Natural killer cell (primary cell): ENCODE results near the gene CFAP61. TPM values are rescaled to one million over a fixed set of nuclear protein-coding genes. Genes with fewer than 3 reads are reported as not detected.

Experiments
- ATAC-seq, 3 donors: fragments of 150-1000 bp in 2 of 3; fragments of 200-7000 bp in 1 of 3; cut with Tn5 transposase; 1 replicate in 1 of 3; 2 replicates in 2 of 3; pipeline ENCODE4 v1.10.0; 2021; ENCODE audit warnings: mild to moderate bottlenecking in 2 of 3, moderate library complexity in 2 of 3
- DNase-seq, 2 donors: peaks; one replicate each; pipeline versions ENCODE4 v3.0.0 to v3.0.0-alpha.2; 2013 to 2021; ENCODE audit warnings: mixed read lengths in 1 of 2
- H3K27ac ChIP-seq: one replicate; pipeline ENCODE4 v1.5.1; 2013; ENCODE audit warnings: mild to moderate bottlenecking, low read length
- H3K27me3 ChIP-seq: one replicate; pipeline ENCODE4 v1.6.1; 2013; ENCODE audit warnings: low read length; ENCODE audit not compliant: control insufficient read depth, insufficient read depth
- H3K36me3 ChIP-seq: one replicate; pipeline ENCODE4 v1.6.1; 2013; ENCODE audit warnings: low read length; ENCODE audit not compliant: control insufficient read depth, insufficient read depth
- H3K4me1 ChIP-seq: one replicate; pipeline ENCODE4 v1.6.1; 2013; ENCODE audit warnings: low read length; ENCODE audit not compliant: control insufficient read depth, insufficient read depth
- H3K4me3 ChIP-seq: one replicate; pipeline ENCODE4 v1.5.1; 2013; ENCODE audit warnings: low read length
- H3K9me3 ChIP-seq: one replicate; pipeline ENCODE4 v1.6.1; 2013; ENCODE audit warnings: low read length; ENCODE audit not compliant: control insufficient read depth, insufficient read depth
- H3K27ac Mint-ChIP-seq, 2 donors: one replicate each; pipeline ENCODE4 v1.8.0; 2022; ENCODE audit warnings: mild to moderate bottlenecking in 2 of 2, mixed read lengths in 2 of 2, moderate library complexity in 1 of 2
- H3K27me3 Mint-ChIP-seq, 2 donors: one replicate each; pipeline ENCODE4 v1.8.0; 2022; ENCODE audit warnings: low read depth in 2 of 2, mixed read lengths in 2 of 2
- H3K36me3 Mint-ChIP-seq: one replicate; pipeline ENCODE4 v1.8.0; 2022; ENCODE audit warnings: mixed read lengths
- H3K4me1 Mint-ChIP-seq, 2 donors: one replicate each; pipeline ENCODE4 v1.8.0; 2022; ENCODE audit warnings: mixed read lengths in 2 of 2
- H3K4me3 Mint-ChIP-seq: one replicate; pipeline ENCODE4 v1.8.0; 2022; ENCODE audit warnings: mild to moderate bottlenecking, moderate library complexity, mixed read lengths
- H3K9me3 Mint-ChIP-seq, 2 donors: one replicate each; pipeline ENCODE4 v1.8.0; 2022; ENCODE audit warnings: mixed read lengths in 2 of 2
- CTCF ChIP-seq: fragments of 200-600 bp; IDR thresholded peaks from one replicate; pipeline ENCODE4 v1.8.0; 2022; ENCODE audit warnings: antibody characterized with exemption
- WGBS: methylation state at CpG from one replicate; pipeline ENCODE4 v1.1.7; 2013; ENCODE audit warnings: missing lambda C conversion rate; ENCODE audit not compliant: insufficient coverage; 5-methylcytosine and 5-hydroxymethylcytosine counted together
- intact Hi-C: fragments of 100-400 bp; cut with micrococcal nuclease; formaldehyde crosslinking; loops from one replicate; pipeline ENCODE4 v1.14.2; 2022
- total RNA-seq, 4 donors: library from RNA; stranded (reverse); fragments of 120-200 nt in 1 of 4; gene quantifications; one replicate each; pipeline versions ENCODE4 v1.2.3 to v1.2.4, GENCODE V29; 2013 to 2022

Gene CFAP61
- total RNA-seq, 3 donors from 2014 or later (not counting 1 experiment from before 2014, with no cell fraction given), result 1.0 to 2.1 (median 1.3) TPM

GRCh38 chr20:20368418-20369249 lies 316.3 kb downstream of the CFAP61 start:
- Histone ChIP-seq H3K27me3 (peaks cover 44% of the 10 kb centered on the region), H3K4me3 (no peak overlapping the region), H3K27ac (no peak overlapping the region), H3K9me3 (no peaks in the 10 kb centered on the region), H3K4me1 (peaks cover 24% of the 10 kb centered on the region), H3K36me3 (no peaks in the 10 kb centered on the region)
- TF ChIP-seq CTCF, result no peak
- Mint-ChIP-seq H3K4me3 (peak overlapping the region; percentile 9), H3K4me1 (peaks cover 11 to 19% of the 10 kb centered on the region in 2 donors), H3K9me3 (no peaks in the 10 kb centered on the region), H3K36me3 (no peaks in the 10 kb centered on the region), H3K27me3 (peaks cover 61% of the 10 kb centered on the region in 2 donors), H3K27ac (no peak overlapping the region)
- DNase-seq (no peak), ATAC-seq (peak in 2 of 3 donors; percentile 25 to 56)
- WGBS, result under 1% methylated on average over 130 of the region's 130 CpGs
- intact Hi-C loops, result loop anchor here (10.0 kb wide), 1 partner anchor 154 kb away; no protein-coding TSS in a partner anchor

GRCh38 chr20:20369250-20370093 lies 317.1 kb downstream of the CFAP61 start:
- Histone ChIP-seq H3K27ac (no peak overlapping the region), H3K27me3 (peaks cover 37% of the 10 kb centered on the region), H3K4me1 (peaks cover 15% of the 10 kb centered on the region), H3K9me3 (no peaks in the 10 kb centered on the region), H3K4me3 (no peak overlapping the region), H3K36me3 (no peaks in the 10 kb centered on the region)
- intact Hi-C loops, result loop anchor here (10.0 kb wide), 1 partner anchor 155 kb away; no protein-coding TSS in a partner anchor
- peak overlapping the region; percentile 81 for H3K4me3 Mint-ChIP-seq
- peaks cover 8 to 16% of the 10 kb centered on the region in 2 donors for H3K4me1 Mint-ChIP-seq
- no peak for TF ChIP-seq CTCF
- H3K9me3 Mint-ChIP-seq, result no peaks in the 10 kb centered on the region
- peak overlapping the region in 1 of 2 donors; percentile 24 for H3K27ac Mint-ChIP-seq
- no peaks in the 10 kb centered on the region for H3K36me3 Mint-ChIP-seq
- peaks cover 63 to 65% of the 10 kb centered on the region in 2 donors for H3K27me3 Mint-ChIP-seq
- WGBS, result 3% methylated on average over 86 of the region's 86 CpGs
- DNase-seq (no peak), ATAC-seq (peak in 1 of 3 donors; percentile 23)

GRCh38 chr20:20370094-20370575 lies 317.8 kb downstream of the CFAP61 start:
- Histone ChIP-seq H3K27ac (no peak overlapping the region), H3K36me3 (no peaks in the 10 kb centered on the region), H3K4me3 (no peak overlapping the region), H3K9me3 (no peaks in the 10 kb centered on the region), H3K27me3 (peaks cover 30% of the 10 kb centered on the region), H3K4me1 (peaks cover 12% of the 10 kb centered on the region)
- Mint-ChIP-seq H3K9me3 (no peaks in the 10 kb centered on the region), H3K4me1 (peaks cover 8 to 12% of the 10 kb centered on the region in 2 donors), H3K27ac (peak overlapping the region in 1 of 2 donors; percentile 24), H3K27me3 (peaks cover 66 to 68% of the 10 kb centered on the region in 2 donors), H3K4me3 (peak overlapping the region; percentile 81), H3K36me3 (no peaks in the 10 kb centered on the region)
- no peak for TF ChIP-seq CTCF
- DNase-seq (no peak), ATAC-seq (no peak)
- WGBS, result 33% methylated on average over 10 of the region's 10 CpGs
- intact Hi-C loops, result no loop called here
